Bronchial epithelial cell (primary cell): Measurements from ENCODE around the gene VSTM1. TPM values are rescaled to one million over a fixed set of nuclear protein-coding genes. Genes with fewer than 3 reads are reported as not detected.
"Not testable (repeated sequence)": the region's sequence is repeated elsewhere in the genome, so short reads cannot be mapped to it uniquely, and the experiment has no call there.

Experiments
- DNase-seq: peaks from one replicate; pipeline ENCODE4 v3.0.0-alpha.2; 2010; ENCODE audit warnings: low read depth
- FAIRE-seq: peaks from 2 replicates; lab custom pipeline; 2011; peaks lifted over from hg19 to GRCh38; lab: Jason Lieb, UNC
- H3K27me3 ChIP-seq: 2 replicates; pipeline ENCODE4 v1.5.1; 2011; ENCODE audit warnings: low read length; ENCODE audit not compliant: control insufficient read depth, insufficient read depth
- H3K36me3 ChIP-seq: 2 replicates; pipeline ENCODE4 v1.5.1; 2011; ENCODE audit warnings: low read length; ENCODE audit not compliant: control insufficient read depth, insufficient read depth
- H3K4me3 ChIP-seq: 2 replicates; pipeline ENCODE4 v1.5.1; 2011; ENCODE audit warnings: mild to moderate bottlenecking, low read depth, low read length, control low read depth
- total RNA-seq: library from RNA; depleted of rRNA; stranded (reverse); fragments of >200 nt; gene quantifications from 2 replicates; pipeline ENCODE4 v1.2.1, GENCODE V29; 2014
- TF ChIP-seq, protein P1 (sequence below): IDR thresholded peaks from 2 replicates; pipeline ENCODE4 v1.5.1; 2011; ENCODE audit warnings: mild to moderate bottlenecking, moderate library complexity, low read length, control low read depth, inconsistent platforms; ENCODE audit not compliant: insufficient read depth, severe bottlenecking

The VSTM1 gene
- total RNA-seq, 1 donor from 2014 or later: not detected

- Histone ChIP-seq H3K36me3 (no peaks in the 10 kb centered on the region), H3K4me3 (no peak overlapping the region), H3K27me3 (no peaks in the 10 kb centered on the region)
- TF ChIP-seq, protein P1, sequence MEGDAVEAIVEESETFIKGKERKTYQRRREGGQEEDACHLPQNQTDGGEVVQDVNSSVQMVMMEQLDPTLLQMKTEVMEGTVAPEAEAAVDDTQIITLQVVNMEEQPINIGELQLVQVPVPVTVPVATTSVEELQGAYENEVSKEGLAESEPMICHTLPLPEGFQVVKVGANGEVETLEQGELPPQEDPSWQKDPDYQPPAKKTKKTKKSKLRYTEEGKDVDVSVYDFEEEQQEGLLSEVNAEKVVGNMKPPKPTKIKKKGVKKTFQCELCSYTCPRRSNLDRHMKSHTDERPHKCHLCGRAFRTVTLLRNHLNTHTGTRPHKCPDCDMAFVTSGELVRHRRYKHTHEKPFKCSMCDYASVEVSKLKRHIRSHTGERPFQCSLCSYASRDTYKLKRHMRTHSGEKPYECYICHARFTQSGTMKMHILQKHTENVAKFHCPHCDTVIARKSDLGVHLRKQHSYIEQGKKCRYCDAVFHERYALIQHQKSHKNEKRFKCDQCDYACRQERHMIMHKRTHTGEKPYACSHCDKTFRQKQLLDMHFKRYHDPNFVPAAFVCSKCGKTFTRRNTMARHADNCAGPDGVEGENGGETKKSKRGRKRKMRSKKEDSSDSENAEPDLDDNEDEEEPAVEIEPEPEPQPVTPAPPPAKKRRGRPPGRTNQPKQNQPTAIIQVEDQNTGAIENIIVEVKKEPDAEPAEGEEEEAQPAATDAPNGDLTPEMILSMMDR: no peak
- FAIRE-seq (no peak), DNase-seq (no peak)
These were observed 17.9 kb downstream of the VSTM1 start for GRCh38 chr19:54045771-54046170.

GRCh38 chr19:54042989-54043388 lies 20.7 kb downstream of the VSTM1 start:
- no peaks in the 10 kb centered on the region for H3K27me3 ChIP-seq
- FAIRE-seq (no peak), DNase-seq (no peak)
- TF ChIP-seq, protein P1: no peak
- H3K4me3 ChIP-seq: no peak overlapping the region
- no peaks in the 10 kb centered on the region for H3K36me3 ChIP-seq

DNA sequence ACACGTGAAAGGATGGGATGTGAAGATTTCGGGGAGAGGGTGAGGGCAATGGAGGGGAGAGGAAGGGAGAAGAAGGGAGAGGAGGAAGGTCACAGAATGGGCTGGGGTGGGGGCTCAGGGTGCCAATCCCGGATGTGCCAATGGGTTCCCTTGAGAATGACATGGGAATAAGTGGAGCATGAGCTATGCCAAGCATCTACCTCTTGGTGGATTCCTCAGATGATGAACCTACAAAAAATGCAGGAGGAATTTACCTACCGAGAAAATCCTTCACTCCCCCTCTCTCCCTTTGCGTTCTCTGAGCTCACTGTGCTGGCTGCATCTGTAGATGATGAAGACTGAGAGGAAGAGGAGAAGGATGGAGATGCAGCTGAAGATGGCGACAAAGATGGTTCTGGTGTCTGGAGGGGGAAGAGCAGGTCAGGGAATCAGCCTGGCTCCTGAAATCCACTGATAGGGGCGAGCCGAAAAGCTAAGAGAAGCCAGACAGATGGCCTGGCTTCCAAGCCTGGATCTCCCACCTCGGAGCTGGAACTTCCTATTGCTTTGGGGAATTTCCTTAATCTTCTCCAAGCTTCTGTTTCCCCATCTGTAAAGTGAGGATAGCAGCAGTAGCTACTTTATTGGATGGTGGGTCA lies 21.6 kb downstream of the VSTM1 start:
- no peaks in the 10 kb centered on the region for H3K27me3 ChIP-seq
- TF ChIP-seq, protein P1: no peak
- FAIRE-seq: no peak
- no peak overlapping the region for H3K4me3 ChIP-seq
- DNase-seq: no peak
- no peaks in the 10 kb centered on the region for H3K36me3 ChIP-seq

DNA sequence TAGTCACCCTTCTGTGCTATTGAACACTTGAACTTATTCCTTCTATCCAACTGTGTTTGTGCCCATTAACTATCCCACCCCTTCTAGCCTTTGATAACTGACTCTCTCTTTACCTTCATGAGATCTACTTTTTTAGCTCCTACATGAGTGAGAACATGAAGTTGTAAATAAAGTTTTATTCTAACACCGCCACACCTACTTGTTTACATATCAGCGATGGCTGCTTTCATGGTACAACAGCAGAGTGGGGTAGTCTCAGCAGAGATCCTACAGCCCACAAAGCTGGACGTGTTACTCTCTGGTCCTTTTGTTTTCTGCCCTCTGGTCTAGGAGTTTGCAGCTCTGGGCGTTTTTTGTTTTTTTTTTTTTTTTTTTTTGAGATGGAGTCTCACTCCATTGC lies 23.7 kb downstream of the VSTM1 start:
- no peak for DNase-seq
- H3K4me3 ChIP-seq: no peak overlapping the region
- H3K27me3 ChIP-seq: no peaks in the 10 kb centered on the region
- H3K36me3 ChIP-seq: no peaks in the 10 kb centered on the region
- no peak for FAIRE-seq
- TF ChIP-seq, protein P1: no peak

DNA sequence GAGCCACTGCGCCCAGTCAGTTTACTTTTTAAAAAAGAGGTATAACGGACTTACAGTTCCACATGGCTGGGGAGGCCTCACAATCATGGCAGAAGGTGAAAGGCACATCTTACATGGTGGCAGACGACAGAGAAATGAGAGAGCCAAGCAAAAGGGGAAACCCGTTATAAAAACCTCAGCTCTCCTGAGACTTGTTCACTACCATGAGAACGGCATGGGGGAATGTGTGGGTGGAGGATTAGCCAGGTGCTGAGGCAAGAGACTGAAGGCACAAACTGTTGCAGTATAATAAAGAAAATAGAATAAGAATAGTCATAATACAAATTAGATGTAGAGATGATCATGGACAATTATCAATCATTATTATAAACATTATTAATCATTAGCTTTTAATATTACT lies 27.2 kb downstream of the VSTM1 start:
- not testable (repeated sequence) for DNase-seq, H3K36me3 ChIP-seq, H3K27me3 ChIP-seq, H3K4me3 ChIP-seq, FAIRE-seq

- no peaks in the 10 kb centered on the region for H3K27me3 ChIP-seq
- peak; percentile 75 for DNase-seq
- FAIRE-seq: no peak
- no peaks in the 10 kb centered on the region for H3K36me3 ChIP-seq
- TF ChIP-seq, protein P1: no peak
- no peak overlapping the region for H3K4me3 ChIP-seq
These were observed 28.2 kb downstream of the VSTM1 start for GRCh38 chr19:54035215-54036178.
